OCI-LY1 (cell line): Measurements from ENCODE around the gene THAP4.

Experiments
- H2AFZ ChIP-seq: fragments of 200-600 bp; sonication (generic), shearing (Covaris generic); 2 replicates; pipeline ENCODE4 v1.6.0; 2014; ENCODE audit warnings: antibody characterized with exemption, mild to moderate bottlenecking, low read length
- H3F3A ChIP-seq: fragments of 200-600 bp; sonication (generic), shearing (Covaris generic); 2 replicates; pipeline ENCODE4 v1.6.0; 2014; ENCODE audit warnings: mild to moderate bottlenecking, antibody characterized with exemption, low read length, moderate library complexity; ENCODE audit not compliant: insufficient read depth
- H3K27ac ChIP-seq: fragments of 200-600 bp; sonication (generic); 2 replicates; pipeline ENCODE4 v1.5.1; 2014; ENCODE audit warnings: low read length, mixed run types, mild to moderate bottlenecking, low read depth; ENCODE audit not compliant: poor library complexity, severe bottlenecking
- H3K27me3 ChIP-seq: fragments of 200-600 bp; sonication (generic); 2 replicates; pipeline ENCODE4 v1.6.0; 2014; ENCODE audit warnings: antibody characterized with exemption, mild to moderate bottlenecking, low read length, moderate library complexity; ENCODE audit not compliant: insufficient read depth
- H3K36me3 ChIP-seq: fragments of 200-600 bp; sonication (generic); 2 replicates; pipeline ENCODE4 v1.6.1; 2014; ENCODE audit warnings: mild to moderate bottlenecking, antibody characterized with exemption, low read length, moderate library complexity, mixed read lengths; ENCODE audit not compliant: insufficient read depth
- H3K4me1 ChIP-seq: fragments of 200-600 bp; sonication (generic); 2 replicates; pipeline ENCODE4 v1.5.1; 2014; ENCODE audit warnings: mild to moderate bottlenecking, low read length, moderate library complexity; ENCODE audit not compliant: insufficient read depth, severe bottlenecking
- H3K4me2 ChIP-seq: fragments of 200-600 bp; sonication (generic), shearing (Covaris generic); 2 replicates; pipeline ENCODE4 v1.6.1; 2014; ENCODE audit warnings: low read length
- H3K4me3 ChIP-seq: fragments of 200-600 bp; sonication (generic); 2 replicates; pipeline ENCODE4 v1.5.1; 2014; ENCODE audit warnings: low read length, low read depth, mild to moderate bottlenecking, mixed read lengths; ENCODE audit not compliant: poor library complexity, severe bottlenecking
- H3K79me2 ChIP-seq: fragments of 200-600 bp; shearing (Covaris generic); 2 replicates; pipeline ENCODE4 v1.6.1; 2016; ENCODE audit warnings: mixed run types, low read length, mixed read lengths; ENCODE audit not compliant: insufficient read depth
- H3K9ac ChIP-seq: fragments of 200-600 bp; sonication (generic), shearing (Covaris generic); 2 replicates; pipeline ENCODE4 v1.6.1; 2014; ENCODE audit warnings: mild to moderate bottlenecking, low read length, mixed read lengths
- H3K9me2 ChIP-seq: fragments of 200-600 bp; sonication (generic), shearing (Covaris generic); 2 replicates; pipeline ENCODE4 v1.6.1; 2014; ENCODE audit warnings: low read depth, mild to moderate bottlenecking, low read length, mixed read lengths
- H3K9me3 ChIP-seq: fragments of 200-600 bp; shearing (Covaris generic); 2 replicates; pipeline ENCODE4 v1.6.1; 2014; ENCODE audit warnings: low read length, mixed read lengths
- H4K20me1 ChIP-seq: fragments of 200-600 bp; sonication (generic), shearing (Covaris generic); 2 replicates; pipeline ENCODE4 v1.6.0; 2016; ENCODE audit warnings: mild to moderate bottlenecking, low read length; ENCODE audit not compliant: insufficient read depth
- EZH2 ChIP-seq: fragments of 200-600 bp; sonication (generic), shearing (Covaris generic); IDR thresholded peaks from 2 replicates; pipeline ENCODE4 v1.8.0; 2017; ENCODE audit warnings: borderline replicate concordance, mixed run types, mild to moderate bottlenecking, antibody characterized with exemption, low read length, moderate library complexity, mixed read lengths
- TF ChIP-seq, protein P1 (sequence below): fragments of 200-600 bp; sonication (generic), shearing (Covaris generic); IDR thresholded peaks from 2 replicates; pipeline ENCODE4 v1.5.1; 2017; ENCODE audit warnings: mild to moderate bottlenecking, antibody characterized with exemption, low read length, moderate library complexity, mixed read lengths

Gene THAP4

DNA sequence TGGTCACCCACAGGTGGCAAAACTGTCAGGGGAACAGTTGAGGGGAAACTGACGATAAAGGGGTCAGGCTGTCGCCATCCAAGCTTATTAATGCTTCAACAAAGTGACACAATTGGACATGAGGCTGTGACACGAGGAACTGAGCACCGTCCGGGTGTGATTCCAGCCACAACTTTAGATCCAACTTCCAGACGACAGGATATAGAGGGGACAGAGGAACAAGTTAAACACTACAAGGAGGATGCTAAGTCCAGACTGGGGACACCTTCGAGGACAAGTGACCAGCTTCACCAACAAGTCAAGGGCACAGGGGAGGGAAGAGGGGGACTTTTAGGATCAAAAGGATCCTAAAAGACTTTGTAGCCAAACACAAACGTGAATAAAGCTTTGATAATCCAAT, 54.6 kb downstream of the THAP4 start:
- Histone ChIP-seq H3K9ac (no peak overlapping the region), H3K36me3 (peaks cover 51% of the 10 kb centered on the region), H3K4me3 (no peak overlapping the region), H3K27me3 (no peaks in the 10 kb centered on the region), H2AFZ (no peak overlapping the region), H3K4me1 (no peaks in the 10 kb centered on the region), H4K20me1 (no peaks in the 10 kb centered on the region), H3K9me3 (peaks cover 18% of the 10 kb centered on the region), H3K9me2 (no peaks in the 10 kb centered on the region), H3K4me2 (no peak overlapping the region), H3F3A (no peaks in the 10 kb centered on the region), H3K27ac (no peak overlapping the region), H3K79me2 (no peaks in the 10 kb centered on the region)
- TF ChIP-seq, protein P1, sequence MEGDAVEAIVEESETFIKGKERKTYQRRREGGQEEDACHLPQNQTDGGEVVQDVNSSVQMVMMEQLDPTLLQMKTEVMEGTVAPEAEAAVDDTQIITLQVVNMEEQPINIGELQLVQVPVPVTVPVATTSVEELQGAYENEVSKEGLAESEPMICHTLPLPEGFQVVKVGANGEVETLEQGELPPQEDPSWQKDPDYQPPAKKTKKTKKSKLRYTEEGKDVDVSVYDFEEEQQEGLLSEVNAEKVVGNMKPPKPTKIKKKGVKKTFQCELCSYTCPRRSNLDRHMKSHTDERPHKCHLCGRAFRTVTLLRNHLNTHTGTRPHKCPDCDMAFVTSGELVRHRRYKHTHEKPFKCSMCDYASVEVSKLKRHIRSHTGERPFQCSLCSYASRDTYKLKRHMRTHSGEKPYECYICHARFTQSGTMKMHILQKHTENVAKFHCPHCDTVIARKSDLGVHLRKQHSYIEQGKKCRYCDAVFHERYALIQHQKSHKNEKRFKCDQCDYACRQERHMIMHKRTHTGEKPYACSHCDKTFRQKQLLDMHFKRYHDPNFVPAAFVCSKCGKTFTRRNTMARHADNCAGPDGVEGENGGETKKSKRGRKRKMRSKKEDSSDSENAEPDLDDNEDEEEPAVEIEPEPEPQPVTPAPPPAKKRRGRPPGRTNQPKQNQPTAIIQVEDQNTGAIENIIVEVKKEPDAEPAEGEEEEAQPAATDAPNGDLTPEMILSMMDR = no peak
- no peak for TF ChIP-seq EZH2

DNA sequence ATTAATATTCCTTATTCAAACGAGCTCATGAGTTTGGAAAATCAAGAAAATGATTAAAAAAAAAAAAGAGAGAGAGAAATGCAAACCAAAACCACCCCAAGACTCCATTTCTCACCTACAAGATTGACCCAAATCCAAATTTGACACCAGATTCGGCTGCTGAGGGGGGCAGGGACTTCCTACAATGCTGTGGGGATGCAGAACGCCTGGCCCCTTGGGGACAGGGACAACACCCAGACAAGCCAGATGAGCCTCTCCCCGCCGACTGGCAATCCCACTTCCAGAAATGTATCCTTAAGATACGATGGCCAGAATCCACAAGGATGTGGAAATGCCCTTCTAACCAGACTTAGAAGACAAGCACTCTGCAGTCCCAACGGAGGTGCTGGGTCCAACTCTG, 57.7 kb downstream of the THAP4 start:
- H3K27ac ChIP-seq = no peak overlapping the region
- no peak overlapping the region for H3K4me3 ChIP-seq
- peaks cover 26% of the 10 kb centered on the region for H3K36me3 ChIP-seq
- no peaks in the 10 kb centered on the region for H3K9me3 ChIP-seq
- no peak overlapping the region for H2AFZ ChIP-seq
- no peaks in the 10 kb centered on the region for H4K20me1 ChIP-seq
- no peak overlapping the region for H3K4me2 ChIP-seq
- H3K4me1 ChIP-seq = no peaks in the 10 kb centered on the region
- no peaks in the 10 kb centered on the region for H3K9me2 ChIP-seq
- no peaks in the 10 kb centered on the region for H3F3A ChIP-seq
- TF ChIP-seq, protein P1 = no peak
- no peak for TF ChIP-seq EZH2
- no peak overlapping the region for H3K9ac ChIP-seq
- H3K27me3 ChIP-seq = no peaks in the 10 kb centered on the region
- no peaks in the 10 kb centered on the region for H3K79me2 ChIP-seq

DNA sequence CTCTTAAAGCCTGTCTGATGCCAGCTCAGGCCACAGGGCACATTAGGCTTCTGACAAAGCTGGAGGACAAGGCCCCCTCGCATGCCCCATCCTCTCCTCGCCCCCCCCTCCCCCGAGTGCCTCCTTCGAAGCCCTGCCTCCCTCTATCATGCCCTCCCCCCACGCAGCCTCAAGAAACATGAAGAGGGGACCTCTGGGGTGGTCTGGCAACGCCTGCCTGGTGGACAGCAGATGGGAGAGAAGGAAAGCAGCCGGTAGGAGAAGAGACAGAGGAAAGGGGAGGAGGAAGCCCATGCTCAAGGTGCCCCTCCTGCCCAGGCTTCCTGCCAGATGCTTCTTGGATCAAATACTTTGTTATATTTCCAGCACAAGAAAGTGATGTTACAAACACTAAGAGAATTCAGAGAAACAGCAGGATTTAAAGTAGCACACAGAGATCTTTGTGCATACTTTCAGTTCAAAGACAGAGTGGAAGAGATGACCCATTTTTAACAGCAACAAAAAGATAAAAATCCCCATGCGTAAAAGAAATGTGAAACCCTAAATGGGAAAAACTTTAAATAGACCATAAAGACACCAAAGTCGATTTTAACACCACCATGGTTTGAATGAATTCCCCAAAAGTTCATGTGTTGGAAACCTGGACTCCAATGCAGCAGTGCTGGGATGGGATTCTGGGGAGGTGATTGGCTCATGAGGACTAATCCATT, 59.4 kb downstream of the THAP4 start:
- no peaks in the 10 kb centered on the region for H3K79me2 ChIP-seq
- no peak overlapping the region for H3K9ac ChIP-seq
- H4K20me1 ChIP-seq = no peaks in the 10 kb centered on the region
- H3F3A ChIP-seq = no peaks in the 10 kb centered on the region
- H3K27me3 ChIP-seq = no peaks in the 10 kb centered on the region
- H2AFZ ChIP-seq = no peak overlapping the region
- no peaks in the 10 kb centered on the region for H3K9me2 ChIP-seq
- no peaks in the 10 kb centered on the region for H3K4me1 ChIP-seq
- H3K36me3 ChIP-seq = peaks cover 9% of the 10 kb centered on the region
- H3K4me2 ChIP-seq = no peak overlapping the region
- no peak overlapping the region for H3K4me3 ChIP-seq
- no peaks in the 10 kb centered on the region for H3K9me3 ChIP-seq
- H3K27ac ChIP-seq = no peak overlapping the region
- TF ChIP-seq, protein P1 = no peak
- no peak for TF ChIP-seq EZH2
